ENCODE data around the gene NTN1. TPM values are rescaled to one million over a fixed set of nuclear protein-coding genes. Genes with fewer than 3 reads are reported as not detected.

NTN1 gene
- total and polyA plus RNA-seq, 2 of the 4 experiments (the other 2 are of a cell fraction), result under 0.01 to 0.07 TPM

DNA sequence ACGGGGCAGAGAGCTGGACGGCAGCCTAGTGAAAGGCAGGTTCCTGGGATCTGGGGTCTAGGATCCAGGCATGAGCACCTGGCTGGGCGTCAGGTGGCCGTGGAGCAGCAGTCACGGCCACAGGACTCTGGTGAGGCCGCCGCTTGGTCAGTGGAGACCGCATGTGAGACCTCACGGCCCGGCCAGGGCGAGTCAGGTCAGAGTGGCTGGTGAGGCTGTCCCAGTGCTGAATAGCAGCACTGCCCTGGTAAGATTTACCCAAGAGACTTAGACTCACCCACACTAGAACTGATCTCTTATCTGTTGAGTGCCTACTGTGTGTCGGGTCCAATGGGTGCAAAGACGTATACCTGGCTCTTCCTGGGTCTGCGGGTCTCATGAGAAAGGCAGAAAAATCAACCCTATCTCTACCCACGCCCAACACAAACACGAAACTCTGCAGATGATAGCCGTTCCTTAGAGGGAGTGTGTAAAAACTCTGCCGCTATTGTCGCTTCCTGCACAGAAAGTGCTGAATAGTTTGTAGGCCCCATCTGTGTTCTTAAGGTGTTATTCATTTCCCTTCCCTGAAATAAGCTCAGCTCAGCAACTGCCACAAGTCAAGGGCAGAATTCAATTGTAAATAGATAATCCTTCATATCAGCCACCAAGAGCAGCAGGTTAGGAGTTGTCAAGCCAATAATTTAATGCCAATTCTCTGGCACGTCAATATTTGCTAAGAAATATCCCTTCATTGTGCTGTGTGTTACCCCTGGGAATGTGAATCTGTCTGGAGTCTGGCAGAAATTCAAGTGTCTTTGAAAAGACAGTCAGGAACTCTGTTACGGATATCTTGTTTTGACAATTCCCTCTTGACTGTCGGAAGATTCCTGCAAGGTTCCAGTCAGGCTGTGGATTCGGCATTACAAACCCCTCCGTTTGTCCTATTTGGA lies 240.0 kb downstream of the NTN1 start:
- no peaks in the 10 kb centered on the region for H3K9me3 ChIP-seq (ENCODE audit: control insufficient read depth, insufficient read depth, low read length)
- peaks cover 6% of the 10 kb centered on the region for H3K9me1 ChIP-seq (ENCODE audit: insufficient read depth, low read length)
- intact Hi-C loops (cut with micrococcal nuclease), result no loop called here
- no peak overlapping the region for H3K56ac ChIP-seq (ENCODE audit: extremely low read depth, insufficient read depth, low read length)
- no peak overlapping the region for H2BK5ac ChIP-seq (ENCODE audit: low read depth, low read length, poor library complexity, severe bottlenecking)
- TF ChIP-seq ELK1 (IDR thresholded peaks at IDR 0.05; ENCODE audit: borderline replicate concordance, low read depth, low read length) (no peak), CEBPB (IDR thresholded peaks at IDR 0.05; ENCODE audit: low read depth, low read length) (no peak), BHLHE40 (IDR thresholded peaks at IDR 0.05; ENCODE audit: low read depth, low read length) (no peak), POLR2A (IDR thresholded peaks at IDR 0.05; ENCODE audit: low read depth, low read length) (no peak), RAD21 (IDR thresholded peaks at IDR 0.05; ENCODE audit: low read length) (no peak), MAFK (IDR thresholded peaks at IDR 0.05; ENCODE audit: low read depth, low read length) (no peak)
- TF ChIP-seq, protein P1, sequence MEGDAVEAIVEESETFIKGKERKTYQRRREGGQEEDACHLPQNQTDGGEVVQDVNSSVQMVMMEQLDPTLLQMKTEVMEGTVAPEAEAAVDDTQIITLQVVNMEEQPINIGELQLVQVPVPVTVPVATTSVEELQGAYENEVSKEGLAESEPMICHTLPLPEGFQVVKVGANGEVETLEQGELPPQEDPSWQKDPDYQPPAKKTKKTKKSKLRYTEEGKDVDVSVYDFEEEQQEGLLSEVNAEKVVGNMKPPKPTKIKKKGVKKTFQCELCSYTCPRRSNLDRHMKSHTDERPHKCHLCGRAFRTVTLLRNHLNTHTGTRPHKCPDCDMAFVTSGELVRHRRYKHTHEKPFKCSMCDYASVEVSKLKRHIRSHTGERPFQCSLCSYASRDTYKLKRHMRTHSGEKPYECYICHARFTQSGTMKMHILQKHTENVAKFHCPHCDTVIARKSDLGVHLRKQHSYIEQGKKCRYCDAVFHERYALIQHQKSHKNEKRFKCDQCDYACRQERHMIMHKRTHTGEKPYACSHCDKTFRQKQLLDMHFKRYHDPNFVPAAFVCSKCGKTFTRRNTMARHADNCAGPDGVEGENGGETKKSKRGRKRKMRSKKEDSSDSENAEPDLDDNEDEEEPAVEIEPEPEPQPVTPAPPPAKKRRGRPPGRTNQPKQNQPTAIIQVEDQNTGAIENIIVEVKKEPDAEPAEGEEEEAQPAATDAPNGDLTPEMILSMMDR (conservative IDR thresholded peaks at IDR 0.05; ENCODE audit: low read depth, low read length), result no peak
- no TSS peak for BruUV-seq (replicated peaks)
- ChIA-PET CTCF (no interaction called here), POLR2A (ENCODE audit: unreplicated experiment) (no interaction called here)
- no peak overlapping the region for H2BK120ac ChIP-seq (ENCODE audit: low read depth, low read length)
- no peak overlapping the region for H3K14ac ChIP-seq (replicated peaks; ENCODE audit: low read depth, low read length)
- H3K4me1 ChIP-seq (ENCODE audit: control insufficient read depth, insufficient read depth, low read length), result peaks cover 11% of the 10 kb centered on the region
- dilution Hi-C loops (cut with HindIII; ENCODE audit: low sequenced_read_pairs, unreplicated experiment), result no loop called here
- H2AK9ac ChIP-seq (replicated peaks; ENCODE audit: low read depth, low read length, poor library complexity), result no peak overlapping the region
- H2BK20ac ChIP-seq (ENCODE audit: low read depth, low read length), result no peak overlapping the region
- DNase-seq (no peak), ATAC-seq (ENCODE audit: low read depth) (no peak)
- no peak overlapping the region for H3K18ac ChIP-seq (ENCODE audit: low read depth, low read length)
- H4K91ac ChIP-seq (ENCODE audit: insufficient read depth, low read depth, low read length), result no peak overlapping the region
- no peak overlapping the region for H4K5ac ChIP-seq (ENCODE audit: low read depth, low read length)
- no peak overlapping the region for H3K4ac ChIP-seq (ENCODE audit: low read depth, low read length)
- H3K27me3 ChIP-seq (ENCODE audit: control insufficient read depth, insufficient read depth, low read length), result no peaks in the 10 kb centered on the region
- H3K9ac ChIP-seq (ENCODE audit: low read depth, low read length), result no peak overlapping the region
- H3K36me3 ChIP-seq (ENCODE audit: control insufficient read depth, insufficient read depth, low read length), result no peaks in the 10 kb centered on the region
- in situ Hi-C loops (cut with MboI; ENCODE audit: low sequenced_read_pairs), result no loop called here
- no peak overlapping the region for H3K4me2 ChIP-seq (ENCODE audit: low read depth, low read length)
- 89% methylated on average over 14 of the region's 24 CpGs; no CpG with 5 or more reads in 1 of the 2 experiments for WGBS, 2 experiments (ENCODE audit: extremely low coverage in 2 of 2, insufficient read length in 1 of 2)
- H2AFZ ChIP-seq (replicated peaks; ENCODE audit: low read length, poor library complexity), result no peak overlapping the region
- no peak overlapping the region for H3K27ac ChIP-seq (ENCODE audit: insufficient read depth, low read length)
- no peaks in the 10 kb centered on the region for H4K20me1 ChIP-seq (ENCODE audit: insufficient read depth, low read length)
- no peak overlapping the region for H4K8ac ChIP-seq (ENCODE audit: low read depth in 2 of 2, low read length in 2 of 2)
- H3K23ac ChIP-seq (ENCODE audit: low read depth, low read length), result no peak overlapping the region
- H2BK15ac ChIP-seq (ENCODE audit: low read depth, low read length), result no peak overlapping the region
- no peak overlapping the region for H3K4me3 ChIP-seq (ENCODE audit: insufficient read depth, low read depth, low read length)
- H3K79me1 ChIP-seq (ENCODE audit: low read depth in 1 of 2, low read length in 2 of 2), result no peaks in the 10 kb centered on the region
- H2AK5ac ChIP-seq (ENCODE audit: low read depth, low read length), result no peak overlapping the region
